Activated CD4-positive, CD25-positive, alpha-beta regulatory T cell treated with anti-CD3 and anti-CD28 coated beads, Interleukin-2, amount 50 U/mL, for 72 hours (primary cell): ENCODE measurements around the gene DEPDC1B.
"Not testable (repeated sequence)": the region's sequence is repeated elsewhere in the genome, so short reads cannot be mapped to it uniquely, and the experiment has no call there.

ENCODE experiments used
- DNase-seq: peaks from one replicate; pipeline ENCODE4 v3.0.0; 2021

DEPDC1B gene

GRCh38 chr5:60699609-60700415 lies at the start of gene DEPDC1B:
DEPDC1B (minus strand) TSS chr5:60700166; CDS start chr5:60700093, 73 bp downstream.
- DNase-seq, result peak; percentile 84

GRCh38 chr5:60744682-60745081 lies 44.7 kb upstream of the DEPDC1B start:
- DNase-seq, result no peak

GRCh38 chr5:60743511-60744314 lies 43.7 kb upstream of the DEPDC1B start:
- no peak for DNase-seq

- DNase-seq, result no peak
Measured at GRCh38 chr5:60740322-60740721, 40.4 kb upstream of the DEPDC1B start.

GRCh38 chr5:60738933-60739332 lies 39.0 kb upstream of the DEPDC1B start:
- DNase-seq, result no peak

- DNase-seq, result no peak
Measured at GRCh38 chr5:60738461-60738860, 38.5 kb upstream of the DEPDC1B start.

GRCh38 chr5:60730858-60731257 lies 30.9 kb upstream of the DEPDC1B start:
- not testable (repeated sequence) for DNase-seq

GRCh38 chr5:60727033-60727679 lies 27.2 kb upstream of the DEPDC1B start:
- DNase-seq, result no peak

GRCh38 chr5:60724126-60724525 lies 24.2 kb upstream of the DEPDC1B start:
- DNase-seq, result no peak

GRCh38 chr5:60722416-60722815 lies 22.4 kb upstream of the DEPDC1B start:
- DNase-seq, result no peak

- no peak for DNase-seq
Measured at GRCh38 chr5:60719329-60719728, 19.4 kb upstream of the DEPDC1B start.

- no peak for DNase-seq
Measured at GRCh38 chr5:60718166-60718892, 18.4 kb upstream of the DEPDC1B start.

GRCh38 chr5:60715201-60715928 lies 15.4 kb upstream of the DEPDC1B start:
- DNase-seq, result not testable (repeated sequence)

GRCh38 chr5:60712950-60713349 lies 13.0 kb upstream of the DEPDC1B start:
- DNase-seq, result no peak

GRCh38 chr5:60711892-60712291 lies 11.9 kb upstream of the DEPDC1B start:
- not testable (repeated sequence) for DNase-seq

- no peak for DNase-seq
Measured at GRCh38 chr5:60710362-60710761, 10.4 kb upstream of the DEPDC1B start.

GRCh38 chr5:60705144-60705543 lies 5.2 kb upstream of the DEPDC1B start:
- no peak for DNase-seq

- DNase-seq, result no peak
Measured at GRCh38 chr5:60703944-60704343, 4.0 kb upstream of the DEPDC1B start.

GRCh38 chr5:60701321-60701968 lies 1.5 kb upstream of the DEPDC1B start:
- DNase-seq, result no peak

GRCh38 chr5:60700416-60700757 lies 421 bp upstream of the DEPDC1B start:
- no peak for DNase-seq

- no peak for DNase-seq
Measured at GRCh38 chr5:60699288-60699608, 718 bp downstream of the DEPDC1B start.

GRCh38 chr5:60698336-60698735 lies 1.6 kb downstream of the DEPDC1B start:
- DNase-seq, result no peak
